K562 (cell line): Measurements from ENCODE around the gene MYO3B. TPM values are rescaled to one million over a fixed set of nuclear protein-coding genes. Genes with fewer than 3 reads are reported as not detected.

Experiments used
- ATF7 ChIP-seq: fragments of 450-650 bp; IDR thresholded peaks from 2 replicates; pipeline ENCODE4 v1.7.1; 2014; ENCODE audit warnings: mild to moderate bottlenecking, moderate library complexity
- CBX3 ChIP-seq, 2 experiments: IDR thresholded peaks; 1 replicate in 1 of 2; 2 replicates in 1 of 2; pipeline ENCODE4 v1.6.1; 2012; ENCODE audit warnings: inconsistent platforms in 2 of 2, low read length in 2 of 2, borderline replicate concordance in 1 of 2, control low read depth in 1 of 2
- CCNT2 ChIP-seq: IDR thresholded peaks from 2 replicates; pipeline ENCODE4 v1.6.1; 2011; ENCODE audit warnings: borderline replicate concordance, low read depth, mild to moderate bottlenecking, moderate library complexity, mixed read lengths, low read length; ENCODE audit not compliant: insufficient read length; ENCODE audit errors: extremely low read depth
- EGR1 ChIP-seq: fragments of 450-650 bp; conservative IDR thresholded peaks from 2 replicates; pipeline ENCODE4 v1.6.1; 2017; ENCODE audit warnings: mild to moderate bottlenecking
- FOXK2 ChIP-seq, 2 experiments: fragments of 450-650 bp; IDR thresholded peaks in 1 of 2; conservative IDR thresholded peaks in 1 of 2; 2 replicates each; pipeline ENCODE4 v1.6.1; 2016; ENCODE audit warnings: low read depth in 2 of 2, mild to moderate bottlenecking in 1 of 2
- KDM2B ChIP-seq: fragments of 250-450 bp; sonication (Bioruptor Pico); IDR thresholded peaks from 2 replicates; pipeline ENCODE4 v1.8.0; 2021; ENCODE audit warnings: mild to moderate bottlenecking, moderate library complexity
- KLF1 ChIP-seq: fragments of 450-650 bp; IDR thresholded peaks from 2 replicates; pipeline ENCODE4 v1.6.1; 2016; ENCODE audit warnings: missing genetic modification characterization, missing compliant biosample characterization
- MTF1 ChIP-seq: fragments of 250-450 bp; sonication (Bioruptor Pico); IDR thresholded peaks from 2 replicates; pipeline ENCODE4 v1.9.0; 2021; ENCODE audit warnings: moderate library complexity, mild to moderate bottlenecking, inconsistent platforms, borderline replicate concordance
- SP2 ChIP-seq: IDR thresholded peaks from 2 replicates; pipeline ENCODE4 v1.6.1; 2011; ENCODE audit warnings: mild to moderate bottlenecking, low read depth, low read length, moderate library complexity; ENCODE audit not compliant: poor library complexity, severe bottlenecking; ENCODE audit errors: extremely low read depth
- SRSF7 ChIP-seq: fragments of 200-400 bp; formaldehyde crosslinking; optimal IDR thresholded peaks from 2 replicates; pipeline ENCODE3; 2017; ENCODE audit warnings: mild to moderate bottlenecking, low read depth, low read length
- TBL1XR1 ChIP-seq, 2 experiments: IDR thresholded peaks; 2 replicates each; pipeline ENCODE4 v1.6.1; 2012; ENCODE audit warnings: improper control_type of control experiment in 2 of 2, low read length in 2 of 2, mild to moderate bottlenecking in 1 of 2
- TRIM28 ChIP-seq: fragments of 450-650 bp; IDR thresholded peaks from 2 replicates; pipeline ENCODE4 v1.6.1; 2017
- ZNF232 ChIP-seq: sonication (generic); formaldehyde crosslinking; IDR thresholded peaks from 2 replicates; pipeline ENCODE4 v1.8.0; 2022; ENCODE audit warnings: mild to moderate bottlenecking, missing genetic modification reagents
- ZNF695 ChIP-seq: fragments of 450-650 bp; formaldehyde crosslinking; IDR thresholded peaks from 2 replicates; pipeline ENCODE4 v1.4.0; 2020; ENCODE audit warnings: mild to moderate bottlenecking, moderate library complexity
- ZNF696 ChIP-seq: fragments of 250-450 bp; sonication (Bioruptor Pico); conservative IDR thresholded peaks from 2 replicates; pipeline ENCODE4 v1.4.0; 2020; ENCODE audit warnings: mild to moderate bottlenecking, moderate library complexity
- ZNF778 ChIP-seq: fragments of 450-650 bp; formaldehyde crosslinking; IDR thresholded peaks from 2 replicates; pipeline ENCODE4 v1.4.0; 2020; ENCODE audit warnings: mild to moderate bottlenecking, moderate library complexity
- polyA plus RNA-seq, 8 experiments: library from polyadenylated mRNA; depleted of rRNA in 4 of 8; stranded (reverse) in 5 of 8; unstranded in 3 of 8; fragments of >200 nt; fragmentation: Nextera tagmentation in 2 of 8; fragmentation: Illumina TruSeq in 1 of 8; extraction: Ambion mirVana in 2 of 8; extraction: Trizol in 1 of 8; gene quantifications; 2 replicates each; pipeline versions ENCODE4 v1.2.1 to v1.2.3, GENCODE V29; 2011 to 2014; ENCODE audit warnings: inconsistent platforms in 1 of 8, missing spikeins in 1 of 8
- total RNA-seq, 7 experiments: library from RNA; depleted of rRNA in 6 of 7; stranded (reverse); fragments of >200 nt in 6 of 7; fragmentation: Illumina TruSeq in 2 of 7; extraction: Trizol in 2 of 7; gene quantifications; 2 replicates each; pipeline versions ENCODE4 v1.2.1 to v1.2.3, GENCODE V29; 2011 to 2021; ENCODE audit warnings: low replicate concordance in 1 of 7
- TF ChIP-seq, protein P1 (sequence below): fragments of 450-650 bp; IDR thresholded peaks from 2 replicates; pipeline ENCODE4 v1.7.1; 2018; ENCODE audit warnings: mild to moderate bottlenecking, low read depth; ENCODE audit not compliant: partially characterized antibody
- TF ChIP-seq, protein P2 (sequence below), 2 experiments: fragments of 200-800 bp in 1 of 2; sonication (Bioruptor generic) in 1 of 2; sonication (generic) in 1 of 2; formaldehyde crosslinking in 1 of 2; IDR thresholded peaks in 1 of 2; conservative IDR thresholded peaks in 1 of 2; 2 replicates each; pipeline versions ENCODE4 v1.5.0 to v1.6.1; 2016 to 2020; ENCODE audit warnings: missing compliant biosample characterization in 1 of 2, missing genetic modification characterization in 1 of 2, missing genetic modification reagents in 1 of 2
- TF ChIP-seq, protein P3 (sequence below): fragments of 450-650 bp; formaldehyde crosslinking; IDR thresholded peaks from 2 replicates; pipeline ENCODE4 v1.4.0; 2020; ENCODE audit warnings: mild to moderate bottlenecking, mixed read lengths
- TF ChIP-seq, protein P4 (sequence below): fragments of 450-650 bp; conservative IDR thresholded peaks from 2 replicates; pipeline ENCODE4 v1.6.1; 2016; ENCODE audit warnings: missing genetic modification characterization, low read depth, mild to moderate bottlenecking, missing compliant biosample characterization, moderate library complexity
- TF ChIP-seq, protein P5 (sequence below): fragments of 250-450 bp; sonication (Bioruptor Pico); IDR thresholded peaks from 2 replicates; pipeline ENCODE4 v1.9.0; 2021; ENCODE audit warnings: mild to moderate bottlenecking

The MYO3B gene
- total and polyA plus RNA-seq, 9 of the 15 experiments (the other 6 are each of a cell fraction or from before 2014, with no cell fraction given): 2.7 to 6.5 (median 3.6) TPM

DNA sequence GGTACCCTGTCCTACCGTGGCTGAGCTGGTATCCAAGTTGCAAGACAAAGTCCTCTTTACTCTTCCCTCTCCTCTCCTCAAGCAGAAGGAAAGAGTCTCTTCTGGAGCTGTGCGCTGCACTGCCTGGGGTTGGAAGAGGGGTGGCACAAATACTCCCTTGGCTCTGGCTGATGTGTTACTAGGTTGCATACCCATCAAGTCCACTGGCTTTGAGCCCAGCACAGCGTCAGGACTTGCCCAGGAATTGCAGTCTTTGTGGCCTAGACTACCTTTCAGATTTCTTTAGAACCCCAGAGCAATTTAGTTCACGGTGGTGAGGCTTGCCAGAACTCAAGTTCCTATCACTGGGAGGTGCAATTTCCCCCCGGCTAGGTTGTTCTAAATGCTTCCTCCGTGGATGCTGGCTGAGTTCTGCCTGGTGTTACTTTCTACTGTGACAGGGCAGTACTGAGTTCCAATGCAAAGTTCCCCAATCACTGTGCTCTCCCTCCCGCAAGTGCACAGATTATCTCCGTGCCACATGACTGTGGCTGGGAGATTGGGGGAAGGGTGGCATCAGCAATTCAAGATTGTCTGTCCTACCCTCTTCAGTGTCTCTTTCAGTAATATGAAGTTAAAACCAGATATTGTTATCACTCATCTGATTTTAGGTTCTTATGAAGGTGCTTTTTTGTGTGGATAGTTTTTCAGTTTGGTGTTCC is 13.4 kb downstream of the MYO3B start (continued):
- TF ChIP-seq, protein P1, sequence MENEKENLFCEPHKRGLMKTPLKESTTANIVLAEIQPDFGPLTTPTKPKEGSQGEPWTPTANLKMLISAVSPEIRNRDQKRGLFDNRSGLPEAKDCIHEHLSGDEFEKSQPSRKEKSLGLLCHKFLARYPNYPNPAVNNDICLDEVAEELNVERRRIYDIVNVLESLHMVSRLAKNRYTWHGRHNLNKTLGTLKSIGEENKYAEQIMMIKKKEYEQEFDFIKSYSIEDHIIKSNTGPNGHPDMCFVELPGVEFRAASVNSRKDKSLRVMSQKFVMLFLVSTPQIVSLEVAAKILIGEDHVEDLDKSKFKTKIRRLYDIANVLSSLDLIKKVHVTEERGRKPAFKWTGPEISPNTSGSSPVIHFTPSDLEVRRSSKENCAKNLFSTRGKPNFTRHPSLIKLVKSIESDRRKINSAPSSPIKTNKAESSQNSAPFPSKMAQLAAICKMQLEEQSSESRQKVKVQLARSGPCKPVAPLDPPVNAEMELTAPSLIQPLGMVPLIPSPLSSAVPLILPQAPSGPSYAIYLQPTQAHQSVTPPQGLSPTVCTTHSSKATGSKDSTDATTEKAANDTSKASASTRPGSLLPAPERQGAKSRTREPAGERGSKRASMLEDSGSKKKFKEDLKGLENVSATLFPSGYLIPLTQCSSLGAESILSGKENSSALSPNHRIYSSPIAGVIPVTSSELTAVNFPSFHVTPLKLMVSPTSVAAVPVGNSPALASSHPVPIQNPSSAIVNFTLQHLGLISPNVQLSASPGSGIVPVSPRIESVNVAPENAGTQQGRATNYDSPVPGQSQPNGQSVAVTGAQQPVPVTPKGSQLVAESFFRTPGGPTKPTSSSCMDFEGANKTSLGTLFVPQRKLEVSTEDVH: no peak
- TF ChIP-seq ZNF695 (CRISPR knock-in tag) (no peak), MTF1 (no peak), ZNF778 (CRISPR knock-in tag) (no peak), FOXK2 (conservative IDR thresholded peaks at IDR 0.05 in 1 of 2, IDR thresholded peaks at IDR 0.05 in 1 of 2; ENCODE audit: low read depth in 2 of 2) (no peak), SRSF7 (no peak), EGR1 (no peak), ATF7 (no peak), CCNT2 (no peak), TRIM28 (no peak), SP2 (no peak), KDM2B (CRISPR knock-in tag) (no peak), KLF1 (no peak), CBX3 (IDR thresholded peaks at IDR 0.05; ENCODE audit: borderline replicate concordance in 1 of 2, low read length in 2 of 2) (no peak), ZNF696 (CRISPR knock-in tag) (no peak), TBL1XR1 (IDR thresholded peaks at IDR 0.05; ENCODE audit: low read length in 2 of 2) (no peak), ZNF232 (no peak)
- TF ChIP-seq, protein P2, sequence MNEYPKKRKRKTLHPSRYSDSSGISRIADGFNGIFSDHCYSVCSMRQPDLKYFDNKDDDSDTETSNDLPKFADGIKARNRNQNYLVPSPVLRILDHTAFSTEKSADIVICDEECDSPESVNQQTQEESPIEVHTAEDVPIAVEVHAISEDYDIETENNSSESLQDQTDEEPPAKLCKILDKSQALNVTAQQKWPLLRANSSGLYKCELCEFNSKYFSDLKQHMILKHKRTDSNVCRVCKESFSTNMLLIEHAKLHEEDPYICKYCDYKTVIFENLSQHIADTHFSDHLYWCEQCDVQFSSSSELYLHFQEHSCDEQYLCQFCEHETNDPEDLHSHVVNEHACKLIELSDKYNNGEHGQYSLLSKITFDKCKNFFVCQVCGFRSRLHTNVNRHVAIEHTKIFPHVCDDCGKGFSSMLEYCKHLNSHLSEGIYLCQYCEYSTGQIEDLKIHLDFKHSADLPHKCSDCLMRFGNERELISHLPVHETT (CRISPR knock-in tag; conservative IDR thresholded peaks at IDR 0.05 in 1 of 2, IDR thresholded peaks at IDR 0.05 in 1 of 2): no peak
- TF ChIP-seq, protein P3, sequence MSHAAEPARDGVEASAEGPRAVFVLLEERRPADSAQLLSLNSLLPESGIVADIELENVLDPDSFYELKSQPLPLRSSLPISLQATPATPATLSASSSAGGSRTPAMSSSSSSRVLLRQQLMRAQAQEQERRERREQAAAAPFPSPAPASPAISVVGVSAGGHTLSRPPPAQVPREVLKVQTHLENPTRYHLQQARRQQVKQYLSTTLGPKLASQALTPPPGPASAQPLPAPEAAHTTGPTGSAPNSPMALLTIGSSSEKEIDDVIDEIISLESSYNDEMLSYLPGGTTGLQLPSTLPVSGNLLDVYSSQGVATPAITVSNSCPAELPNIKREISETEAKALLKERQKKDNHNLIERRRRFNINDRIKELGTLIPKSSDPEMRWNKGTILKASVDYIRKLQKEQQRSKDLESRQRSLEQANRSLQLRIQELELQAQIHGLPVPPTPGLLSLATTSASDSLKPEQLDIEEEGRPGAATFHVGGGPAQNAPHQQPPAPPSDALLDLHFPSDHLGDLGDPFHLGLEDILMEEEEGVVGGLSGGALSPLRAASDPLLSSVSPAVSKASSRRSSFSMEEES: 0 out of 2 replicates have a peak, but pooled peaks have one; percentile 21
- TF ChIP-seq, protein P4, sequence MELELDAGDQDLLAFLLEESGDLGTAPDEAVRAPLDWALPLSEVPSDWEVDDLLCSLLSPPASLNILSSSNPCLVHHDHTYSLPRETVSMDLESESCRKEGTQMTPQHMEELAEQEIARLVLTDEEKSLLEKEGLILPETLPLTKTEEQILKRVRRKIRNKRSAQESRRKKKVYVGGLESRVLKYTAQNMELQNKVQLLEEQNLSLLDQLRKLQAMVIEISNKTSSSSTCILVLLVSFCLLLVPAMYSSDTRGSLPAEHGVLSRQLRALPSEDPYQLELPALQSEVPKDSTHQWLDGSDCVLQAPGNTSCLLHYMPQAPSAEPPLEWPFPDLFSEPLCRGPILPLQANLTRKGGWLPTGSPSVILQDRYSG (tag): no peak
- TF ChIP-seq, protein P5, sequence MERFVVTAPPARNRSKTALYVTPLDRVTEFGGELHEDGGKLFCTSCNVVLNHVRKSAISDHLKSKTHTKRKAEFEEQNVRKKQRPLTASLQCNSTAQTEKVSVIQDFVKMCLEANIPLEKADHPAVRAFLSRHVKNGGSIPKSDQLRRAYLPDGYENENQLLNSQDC (CRISPR knock-in tag): no peak
